Measurements from ENCODE around the gene PLEKHH2. TPM values are rescaled to one million over a fixed set of nuclear protein-coding genes. Genes with fewer than 3 reads are reported as not detected.

Gene PLEKHH2
- total RNA-seq, 1 donor from 2014 or later: 4.2 TPM

GRCh38 chr2:43748333-43748732 is 111.3 kb downstream of the PLEKHH2 start:
- no peak for TF ChIP-seq CTCF (conservative IDR thresholded peaks at IDR 0.05; ENCODE audit: low read depth, low read length)
- no peak for DNase-seq (ENCODE audit: low read depth)
- no peak overlapping the region for H3K4me3 ChIP-seq (ENCODE audit: low read depth, low read length)

- H3K4me3 ChIP-seq (ENCODE audit: low read depth, low read length): no peak overlapping the region
- no peak for TF ChIP-seq CTCF (conservative IDR thresholded peaks at IDR 0.05; ENCODE audit: low read depth, low read length)
- no peak for DNase-seq (ENCODE audit: low read depth)
Measured at GRCh38 chr2:43749583-43749982, 112.5 kb downstream of the PLEKHH2 start.

GRCh38 chr2:43751476-43751990 is 114.5 kb downstream of the PLEKHH2 start:
- no peak overlapping the region for H3K4me3 ChIP-seq (ENCODE audit: low read depth, low read length)
- DNase-seq (ENCODE audit: low read depth): no peak
- no peak for TF ChIP-seq CTCF (conservative IDR thresholded peaks at IDR 0.05; ENCODE audit: low read depth, low read length)

- no peak for DNase-seq (ENCODE audit: low read depth)
- no peak for TF ChIP-seq CTCF (conservative IDR thresholded peaks at IDR 0.05; ENCODE audit: low read depth, low read length)
Measured at GRCh38 chr2:43752302-43752701, 115.2 kb downstream of the PLEKHH2 start.

GRCh38 chr2:43754180-43754579 is 117.1 kb downstream of the PLEKHH2 start:
- no peak for TF ChIP-seq CTCF (conservative IDR thresholded peaks at IDR 0.05; ENCODE audit: low read depth, low read length)
- H3K4me3 ChIP-seq (ENCODE audit: low read depth, low read length): no peak overlapping the region
- DNase-seq (ENCODE audit: low read depth): no peak

More at GRCh38 chr2:43752302-43752701, 115.2 kb downstream of the PLEKHH2 start:
- H3K4me3 ChIP-seq (ENCODE audit: low read depth, low read length): no peak overlapping the region

- no peak overlapping the region for H3K4me3 ChIP-seq (ENCODE audit: low read depth, low read length)
- TF ChIP-seq CTCF (conservative IDR thresholded peaks at IDR 0.05; ENCODE audit: low read depth, low read length): no peak
- DNase-seq (ENCODE audit: low read depth): no peak
Measured at GRCh38 chr2:43758739-43759138, 121.7 kb downstream of the PLEKHH2 start.

GRCh38 chr2:43759195-43759594 is 122.1 kb downstream of the PLEKHH2 start:
- DNase-seq (ENCODE audit: low read depth): peak; percentile 99
- H3K4me3 ChIP-seq (ENCODE audit: low read depth, low read length): no peak overlapping the region
- no peak for TF ChIP-seq CTCF (conservative IDR thresholded peaks at IDR 0.05; ENCODE audit: low read depth, low read length)

Data from epithelial cell of proximal tubule (primary cell).